CD4-positive, alpha-beta T cell treated with Interferon gamma for 1 hour (primary cell): ENCODE data around the gene CAVIN2.

ENCODE experiments used
- DNase-seq: peaks from one replicate; pipeline ENCODE4 v3.0.0-alpha.2; 2020

The CAVIN2 gene

DNA sequence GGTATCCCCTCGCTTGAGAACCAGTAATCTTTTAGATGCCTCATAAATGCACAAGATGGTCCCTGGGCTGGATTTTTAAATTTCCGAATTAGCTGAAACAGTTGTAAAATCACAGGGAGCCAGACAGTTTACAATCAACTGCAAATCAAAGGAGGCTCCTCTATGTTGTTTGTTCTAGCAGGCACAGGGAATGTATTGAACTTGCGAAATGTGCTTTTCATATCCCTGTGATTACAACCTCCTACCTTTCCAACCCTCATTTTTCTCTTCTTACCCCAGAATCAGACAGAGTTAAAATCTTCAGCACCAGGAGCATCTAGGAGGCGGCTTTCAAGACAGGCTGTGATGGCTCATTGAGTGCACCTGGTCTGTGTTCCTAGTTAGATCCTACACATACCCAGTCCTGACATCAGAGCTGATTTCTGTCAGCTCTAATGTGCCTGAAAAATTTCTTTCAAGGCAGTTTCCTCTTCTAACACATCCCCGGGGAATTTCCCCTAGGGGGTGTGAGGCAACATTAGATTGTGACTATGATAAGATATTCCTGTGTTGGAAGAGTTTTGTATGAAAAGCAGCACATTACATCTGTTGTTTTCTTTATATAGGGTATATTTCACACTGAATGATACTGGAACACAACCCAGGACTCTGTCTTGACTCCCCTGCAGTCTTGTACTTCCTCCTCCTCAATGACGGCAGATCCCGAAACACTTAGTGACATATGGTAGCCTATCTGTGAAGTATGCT is 17.9 kb upstream of the CAVIN2 start:
- DNase-seq: no peak

DNA sequence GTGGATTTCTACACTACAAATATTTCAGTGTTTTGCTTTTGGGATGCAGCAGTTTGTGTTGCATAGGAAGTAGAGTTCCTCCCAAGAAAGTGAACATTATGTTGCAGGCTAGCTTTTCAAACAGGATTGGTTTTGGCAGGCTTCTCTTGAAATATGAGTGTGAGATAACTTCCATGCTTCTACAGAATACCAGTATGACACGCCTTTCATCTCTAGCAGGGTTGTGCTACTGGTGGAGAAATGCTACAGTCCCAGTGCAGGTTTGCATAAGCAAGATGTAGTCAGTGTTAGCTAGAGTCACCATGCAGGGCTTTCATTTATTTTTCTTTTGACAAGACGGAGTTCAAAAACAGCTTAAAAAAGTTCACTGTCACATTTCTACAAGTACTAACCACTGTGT is 17.1 kb upstream of the CAVIN2 start:
- no peak for DNase-seq

DNA sequence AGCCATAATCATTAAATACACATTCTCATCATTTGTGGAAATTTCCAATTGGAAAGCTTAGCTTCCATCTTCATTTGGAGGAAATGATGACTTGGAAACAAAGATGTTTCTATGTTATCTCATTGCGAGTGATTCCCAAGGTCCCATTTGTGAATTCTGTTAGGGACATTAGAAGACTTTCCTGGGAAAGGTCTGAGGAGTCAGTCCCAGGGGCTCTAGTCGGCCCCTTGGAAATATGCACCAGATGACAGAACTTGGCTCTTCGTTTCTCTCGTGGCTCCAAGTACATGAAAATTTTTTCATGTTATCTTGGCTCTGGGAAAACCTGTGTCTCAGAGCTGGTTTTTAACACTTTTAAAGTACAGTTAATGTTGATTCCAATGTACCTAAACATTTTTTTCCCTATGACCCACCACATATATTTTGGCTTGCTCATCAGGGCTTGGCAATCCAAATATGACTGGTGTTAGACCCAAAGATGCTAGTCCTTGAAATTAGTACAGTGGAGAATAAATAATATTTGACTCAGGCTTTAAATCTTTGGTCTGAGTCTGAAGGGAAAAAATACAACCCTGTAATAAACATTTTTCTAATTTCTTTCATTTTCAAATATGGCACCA is 15.4 kb upstream of the CAVIN2 start:
- DNase-seq: no peak

DNA sequence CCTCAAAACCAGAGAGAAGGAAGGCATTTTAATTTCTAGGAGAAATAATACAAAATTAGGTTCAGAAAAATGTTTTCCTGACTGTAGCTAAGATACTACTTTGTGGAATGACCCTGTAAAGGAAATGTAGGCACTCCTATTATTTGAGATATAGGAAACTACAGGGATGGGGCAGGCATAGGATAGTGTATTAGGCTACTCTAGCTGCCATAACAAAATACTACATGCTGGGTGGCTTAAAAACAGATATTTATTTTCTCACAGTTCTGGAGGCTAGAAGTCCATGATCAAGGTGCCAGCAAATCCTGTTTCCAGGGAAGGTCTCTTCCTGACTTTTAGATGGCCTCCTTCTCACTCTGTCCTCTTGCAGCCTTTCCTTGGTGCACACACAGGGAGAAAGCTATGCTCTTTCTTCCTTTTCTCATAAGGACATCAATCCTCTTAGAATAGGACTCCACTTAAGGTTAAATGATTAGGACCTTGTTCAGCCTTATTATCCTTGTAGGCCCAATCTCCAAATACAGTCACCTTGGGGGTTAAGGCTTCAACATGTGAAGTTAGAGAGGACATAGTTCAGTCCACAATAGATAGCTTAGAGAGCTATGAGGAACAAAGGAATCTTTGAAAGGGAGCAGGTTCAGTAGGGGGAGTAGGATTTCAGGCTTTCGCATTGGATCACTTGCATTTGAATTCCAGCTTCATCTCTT is 14.0 kb upstream of the CAVIN2 start:
- DNase-seq: no peak

DNA sequence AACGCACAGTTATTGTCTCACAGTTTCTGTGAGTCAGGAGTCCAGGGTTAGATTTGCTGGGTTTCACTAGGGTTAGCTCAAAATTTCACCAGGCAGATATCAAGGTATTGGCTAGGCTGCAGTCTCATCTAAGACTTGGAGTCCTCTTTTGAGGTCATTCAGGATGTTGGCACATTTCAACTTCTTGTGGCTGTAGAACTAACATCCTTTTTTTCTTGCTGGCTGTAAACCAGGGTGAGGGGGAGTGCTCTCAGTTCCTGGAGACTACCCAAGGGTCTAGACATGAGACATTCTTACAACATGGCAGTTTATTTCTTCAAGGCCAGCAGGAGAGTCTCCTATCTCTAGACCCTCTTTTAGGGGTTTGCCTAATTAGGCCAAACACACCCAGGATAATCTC is 12.8 kb upstream of the CAVIN2 start:
- no peak for DNase-seq

DNA sequence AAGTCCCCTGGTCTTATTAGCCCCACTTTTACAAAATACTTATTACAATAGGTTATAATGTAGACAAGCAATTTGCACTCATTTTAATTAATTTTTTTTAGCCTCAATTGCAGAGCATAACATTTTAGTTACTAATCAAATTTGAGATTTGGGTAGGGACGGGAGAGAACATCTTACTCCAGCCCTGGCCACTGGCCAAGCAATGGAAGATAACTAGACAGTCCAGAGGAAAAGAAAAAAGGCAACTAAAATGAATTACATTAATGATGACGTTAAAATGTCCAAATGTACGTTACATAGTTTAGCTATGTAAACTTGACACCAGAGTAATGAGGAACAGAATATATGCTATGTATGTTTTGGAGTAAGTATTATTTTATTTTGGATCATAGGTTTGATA is 11.0 kb upstream of the CAVIN2 start:
- DNase-seq: no peak

DNA sequence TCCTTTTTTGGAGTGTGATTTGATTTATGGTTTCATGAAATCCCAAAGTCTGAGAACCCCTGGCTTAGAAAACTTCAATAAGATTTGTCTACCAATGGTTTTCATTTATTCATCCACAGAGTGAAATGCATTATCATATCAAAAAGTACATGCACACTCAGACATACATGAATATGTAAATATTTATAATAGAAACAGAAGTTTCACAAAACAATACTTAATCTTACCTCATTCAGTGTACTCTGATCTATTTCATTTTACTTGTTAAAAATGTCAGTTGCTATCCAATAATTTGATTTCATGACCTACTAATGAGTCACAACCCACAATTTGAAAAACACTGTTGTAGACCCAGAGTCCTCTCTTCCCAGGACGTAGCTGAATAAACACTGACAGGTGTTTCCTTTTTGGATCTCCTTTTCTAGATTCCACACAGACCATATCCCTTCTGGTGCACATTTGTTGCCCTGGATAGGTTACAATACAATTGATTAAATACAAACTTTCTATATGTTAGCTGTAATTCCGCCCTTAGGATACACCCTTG is 10.4 kb upstream of the CAVIN2 start:
- no peak for DNase-seq

DNA sequence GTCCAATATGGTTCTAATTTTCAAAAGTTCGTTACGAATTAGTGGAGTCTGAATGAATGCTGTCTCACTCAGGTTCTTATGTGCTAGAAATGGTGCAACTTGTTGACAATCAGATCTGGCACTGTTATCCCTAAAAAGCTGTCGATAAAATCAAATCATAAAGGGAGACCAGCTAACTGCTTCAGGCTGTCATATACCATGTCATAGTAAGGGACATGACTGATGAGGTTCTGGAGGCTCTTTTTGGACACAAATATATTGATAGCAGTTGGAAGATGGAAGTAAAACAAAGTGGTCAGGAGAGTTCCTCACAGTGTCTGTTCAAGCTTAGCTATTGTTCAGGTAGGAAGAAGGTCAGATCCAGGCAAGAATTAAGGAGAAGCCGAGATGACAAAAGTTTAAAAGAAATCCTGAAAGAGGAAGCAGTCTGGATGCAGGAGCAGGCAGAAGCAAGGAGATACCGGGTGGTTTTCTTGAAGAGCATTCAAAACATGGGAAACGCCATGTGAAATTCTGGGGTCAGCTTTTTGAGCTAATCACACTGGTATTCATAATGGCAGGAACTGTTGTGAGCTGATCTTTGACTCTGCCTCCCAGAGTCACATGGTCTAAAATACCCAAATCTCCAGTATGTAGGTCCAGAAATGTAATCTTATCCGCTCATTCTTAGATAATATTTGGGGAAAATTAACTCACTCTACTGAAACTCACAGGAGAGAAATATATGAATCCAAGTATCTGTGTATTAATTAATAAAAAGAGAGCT is 9.4 kb upstream of the CAVIN2 start:
- DNase-seq: no peak

DNA sequence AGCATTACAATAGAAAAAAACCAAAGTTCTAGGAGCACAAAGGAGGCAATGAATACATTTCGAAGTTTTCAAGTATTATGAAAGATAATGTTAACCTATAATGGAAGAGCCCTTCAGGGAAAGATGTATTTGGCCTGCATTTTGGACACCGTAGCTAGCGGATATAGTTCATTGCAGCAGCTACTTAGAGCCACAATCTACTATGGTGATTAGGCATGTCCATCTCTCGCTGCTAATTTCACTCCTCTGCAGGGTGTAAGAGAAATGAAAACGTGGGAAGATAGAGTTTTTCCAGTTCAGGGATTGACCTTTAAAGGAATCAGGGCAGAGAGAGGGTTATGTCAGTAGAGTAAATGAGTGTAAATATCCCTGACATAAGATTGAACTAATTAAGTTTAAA is 8.5 kb upstream of the CAVIN2 start:
- DNase-seq: no peak

DNA sequence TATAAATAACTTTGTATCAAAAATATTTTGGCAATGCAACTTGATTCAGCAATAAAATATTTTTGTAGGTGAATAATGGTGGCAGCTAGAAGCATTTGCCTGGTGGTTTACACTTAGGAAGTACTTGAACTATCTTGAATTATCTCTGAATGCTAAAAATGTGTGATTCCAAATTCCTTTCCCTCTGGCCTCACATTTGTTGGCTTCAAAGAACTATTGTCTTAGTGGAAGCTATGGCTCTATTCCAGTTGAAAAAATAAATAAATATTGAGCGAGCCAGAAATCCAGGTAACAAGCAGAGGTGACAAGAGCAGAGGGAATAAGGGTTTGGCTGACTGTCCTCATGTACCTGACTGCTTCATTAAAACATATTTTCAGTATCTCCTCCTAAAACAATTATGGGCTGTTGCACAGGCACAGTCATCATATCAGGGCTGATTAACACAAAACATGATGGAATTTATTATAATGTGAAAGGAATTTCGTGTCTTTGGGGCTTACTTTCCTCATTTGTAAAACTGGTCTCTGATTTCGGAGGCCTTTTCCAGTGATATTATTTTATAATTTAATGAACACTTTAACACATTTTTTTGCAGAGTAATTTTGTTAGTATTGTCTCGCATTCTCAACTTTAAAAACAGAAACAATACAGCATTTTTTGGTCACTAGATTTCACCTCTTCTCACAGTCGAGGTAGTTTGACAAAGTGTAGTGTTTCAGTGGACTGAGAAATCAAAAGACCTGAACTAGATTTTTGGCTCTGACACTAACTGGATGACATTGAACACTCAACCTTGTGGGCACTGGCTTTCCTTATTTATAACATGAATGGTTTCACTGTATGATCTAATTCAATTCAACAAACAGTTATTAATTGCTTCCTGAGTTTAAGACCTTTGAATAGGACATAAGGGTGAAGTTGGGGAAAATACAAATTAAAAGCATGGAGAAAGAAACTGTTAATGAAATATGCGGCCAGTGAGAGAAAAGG is 7.8 kb upstream of the CAVIN2 start:
- no peak for DNase-seq

DNA sequence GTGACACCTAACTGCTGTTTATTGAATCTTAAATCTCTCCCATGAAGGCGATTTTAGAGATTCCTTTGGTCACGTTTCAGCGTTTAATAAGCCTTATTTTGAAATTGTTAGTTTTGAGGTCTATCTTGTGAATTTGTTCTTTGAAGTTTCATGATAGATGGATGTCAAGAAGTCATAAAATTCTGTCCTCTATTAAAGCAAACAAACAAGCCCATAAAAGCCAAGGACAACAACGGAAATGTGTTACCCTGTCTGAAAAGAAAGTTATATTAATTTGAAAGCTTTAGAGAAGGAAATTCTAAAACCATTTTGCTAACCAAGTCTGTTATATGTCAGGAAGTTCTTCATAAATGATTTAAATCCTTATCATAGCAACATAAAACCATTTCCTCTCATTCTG is 7.0 kb upstream of the CAVIN2 start:
- DNase-seq: no peak

DNA sequence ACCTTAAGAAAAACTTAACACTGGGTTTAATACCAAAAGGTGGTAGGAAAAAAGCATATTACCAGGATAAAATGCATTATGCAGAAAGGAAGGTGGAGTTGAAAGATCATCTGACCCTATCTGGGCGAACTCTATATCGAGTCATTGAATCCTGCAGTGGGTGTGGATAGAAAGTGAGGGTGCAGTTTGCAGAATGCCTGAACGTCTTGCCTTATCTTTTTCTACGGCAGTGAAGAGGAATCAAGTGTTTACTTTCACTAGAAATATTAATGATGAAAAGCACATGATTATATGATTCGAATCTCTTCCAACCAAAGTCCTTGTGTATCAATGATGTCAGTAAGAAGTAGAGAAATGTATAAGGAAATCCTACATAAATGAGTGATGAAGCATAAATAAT is 4.3 kb upstream of the CAVIN2 start:
- no peak for DNase-seq

DNA sequence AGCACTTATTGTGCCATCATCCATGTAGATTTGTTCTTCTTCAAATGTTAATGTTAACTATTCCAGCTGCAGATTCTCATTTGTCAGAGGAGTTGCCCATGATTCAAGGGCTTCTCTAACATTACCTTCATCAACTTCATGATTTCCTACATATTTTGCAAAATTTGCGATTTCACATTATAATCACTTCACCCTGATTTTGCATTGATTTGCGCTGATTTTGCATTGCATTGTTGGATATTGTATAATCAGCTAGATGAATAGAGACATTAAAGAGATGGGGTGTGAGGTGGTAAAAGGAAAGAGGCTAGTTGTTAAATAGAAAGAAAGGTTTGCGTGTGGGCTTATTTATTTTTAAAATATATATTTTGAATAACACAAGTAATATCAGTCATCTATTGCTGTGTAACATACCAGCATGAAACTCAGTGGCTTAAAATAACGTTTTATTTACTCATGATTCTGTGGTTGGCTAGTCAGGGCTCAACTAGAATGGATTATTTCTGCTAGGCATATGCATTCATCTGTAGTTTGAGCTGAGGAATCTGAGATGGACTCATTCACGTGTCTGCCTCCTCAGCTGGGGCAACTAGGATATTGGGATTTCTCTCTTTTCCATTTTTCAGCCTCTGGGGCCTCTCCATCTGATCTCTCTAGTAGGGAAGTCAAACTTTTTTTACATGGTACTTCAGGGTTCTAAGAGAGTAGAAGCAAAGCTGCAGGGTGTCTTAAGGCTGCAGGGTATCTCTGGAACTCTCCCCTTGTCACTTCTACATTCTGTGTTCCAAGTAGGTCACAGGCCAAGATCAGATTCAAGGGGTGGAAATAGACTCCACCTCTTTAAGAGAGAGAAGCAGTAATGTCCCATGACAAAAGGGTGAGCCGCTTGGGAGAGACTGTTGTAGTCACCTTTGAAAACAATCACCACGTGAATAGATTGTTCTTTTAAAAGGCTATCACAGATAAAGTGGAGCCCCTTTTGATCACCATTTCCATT is 2.2 kb upstream of the CAVIN2 start:
- DNase-seq: no peak

DNA sequence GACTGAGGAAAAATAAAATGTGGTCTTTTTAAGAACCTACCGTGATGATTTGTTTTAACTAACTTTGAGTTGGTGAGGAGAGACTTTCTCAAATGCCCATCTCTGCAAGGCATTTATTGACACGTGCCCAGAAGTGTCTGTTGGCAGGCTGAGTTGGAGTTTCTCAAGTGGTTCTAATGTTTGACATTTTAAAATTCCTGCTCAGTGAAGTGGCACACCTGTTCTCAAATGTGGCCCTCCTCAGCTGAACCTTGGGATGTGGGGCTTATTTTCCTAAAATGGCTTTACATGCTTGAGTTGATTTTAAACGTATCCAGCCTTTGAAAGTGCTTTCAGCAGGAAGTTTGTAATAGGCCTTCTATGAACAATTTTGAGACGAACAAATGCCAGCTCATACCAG is 876 bp upstream of the CAVIN2 start:
- DNase-seq: no peak

DNA sequence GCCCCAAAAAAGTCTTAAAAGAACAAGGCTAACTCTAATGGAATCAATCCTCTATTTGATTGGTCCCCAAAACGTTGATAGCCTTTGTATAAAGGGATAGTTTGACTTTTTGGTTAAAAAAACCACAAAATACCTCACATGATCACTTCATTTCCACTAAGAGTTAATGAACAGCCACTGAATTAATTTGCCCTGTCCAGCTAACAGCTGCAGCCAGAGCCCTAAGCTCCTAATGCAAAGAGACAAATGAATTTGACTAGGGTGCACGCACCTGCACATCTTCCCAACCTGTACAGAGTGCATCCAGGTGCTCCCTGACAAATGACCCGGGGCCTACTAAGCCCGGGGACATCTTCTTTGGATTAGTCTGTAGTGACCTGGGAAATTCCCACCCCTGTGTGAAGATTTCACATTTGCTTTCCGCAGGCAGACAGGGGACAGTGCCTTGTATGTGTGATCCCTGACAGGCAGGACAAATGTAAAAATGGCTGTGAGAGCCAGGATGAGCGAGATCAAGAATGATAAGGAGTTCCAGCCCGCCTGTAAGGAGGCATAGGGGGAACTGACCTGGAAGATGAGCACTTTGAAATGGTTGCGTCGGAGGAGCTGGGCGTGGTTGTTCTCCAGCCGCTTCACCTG is 893 bp downstream of the CAVIN2 start:
- DNase-seq: no peak

DNA sequence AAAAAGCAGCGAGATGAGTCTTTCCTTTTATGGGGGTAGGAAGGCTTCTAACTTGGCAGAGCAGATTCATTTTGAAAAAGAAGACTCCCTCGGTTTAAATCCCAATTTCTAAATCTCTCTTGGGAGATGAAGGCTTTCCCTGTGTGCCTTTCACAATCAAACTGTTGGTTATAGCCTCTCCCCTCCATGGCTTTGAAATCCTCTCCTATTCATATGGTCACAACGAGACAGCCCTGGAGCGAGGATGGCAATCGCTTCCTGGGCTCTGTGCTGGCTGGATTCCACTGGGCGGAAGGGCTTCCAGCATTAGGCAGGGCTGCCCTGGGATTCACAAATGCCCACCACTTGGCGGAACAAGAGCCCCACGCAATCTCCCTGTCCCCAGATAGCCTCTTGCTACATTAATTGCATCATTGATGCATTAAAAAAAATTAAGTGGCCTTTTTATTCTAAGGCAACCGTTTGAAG is 1.6 kb downstream of the CAVIN2 start:
- no peak for DNase-seq

DNA sequence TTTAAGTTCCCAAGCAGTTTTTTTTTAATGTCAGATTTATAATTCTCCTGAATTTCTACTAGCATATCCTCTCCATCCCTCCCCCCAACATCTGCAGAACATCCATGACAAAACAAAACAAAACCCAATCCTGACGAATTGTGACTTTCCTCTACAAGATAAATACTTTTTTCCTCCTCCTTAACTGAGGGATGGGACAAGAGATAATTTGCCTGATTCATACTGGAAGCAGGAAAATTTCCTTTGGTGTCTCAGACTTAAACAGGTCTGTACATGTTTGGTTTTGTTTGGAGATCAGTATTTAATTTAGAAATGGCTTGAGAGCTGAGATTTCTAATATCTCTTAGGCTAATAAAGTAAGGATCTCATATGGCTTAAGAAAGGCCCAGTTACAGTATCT is 2.2 kb downstream of the CAVIN2 start:
- DNase-seq: no peak

DNA sequence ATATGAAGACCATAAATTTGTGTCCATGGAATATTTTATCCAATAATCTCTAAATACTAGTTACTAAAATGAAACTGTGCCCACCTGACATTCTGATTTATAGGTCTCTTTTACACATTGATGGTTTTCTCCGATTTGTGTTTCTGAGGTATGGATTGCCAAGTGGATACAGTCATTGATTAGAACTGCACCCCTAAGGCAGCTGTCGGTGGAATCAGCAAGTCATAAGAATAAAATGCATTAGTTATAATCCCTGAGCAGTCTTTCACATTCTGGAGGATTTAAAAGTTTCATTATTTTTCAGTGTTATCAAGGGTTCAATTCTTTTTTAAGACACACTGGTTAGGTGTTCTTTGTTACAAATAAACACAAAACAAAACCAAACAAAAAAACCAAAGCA is 6.0 kb downstream of the CAVIN2 start:
- no peak for DNase-seq

DNA sequence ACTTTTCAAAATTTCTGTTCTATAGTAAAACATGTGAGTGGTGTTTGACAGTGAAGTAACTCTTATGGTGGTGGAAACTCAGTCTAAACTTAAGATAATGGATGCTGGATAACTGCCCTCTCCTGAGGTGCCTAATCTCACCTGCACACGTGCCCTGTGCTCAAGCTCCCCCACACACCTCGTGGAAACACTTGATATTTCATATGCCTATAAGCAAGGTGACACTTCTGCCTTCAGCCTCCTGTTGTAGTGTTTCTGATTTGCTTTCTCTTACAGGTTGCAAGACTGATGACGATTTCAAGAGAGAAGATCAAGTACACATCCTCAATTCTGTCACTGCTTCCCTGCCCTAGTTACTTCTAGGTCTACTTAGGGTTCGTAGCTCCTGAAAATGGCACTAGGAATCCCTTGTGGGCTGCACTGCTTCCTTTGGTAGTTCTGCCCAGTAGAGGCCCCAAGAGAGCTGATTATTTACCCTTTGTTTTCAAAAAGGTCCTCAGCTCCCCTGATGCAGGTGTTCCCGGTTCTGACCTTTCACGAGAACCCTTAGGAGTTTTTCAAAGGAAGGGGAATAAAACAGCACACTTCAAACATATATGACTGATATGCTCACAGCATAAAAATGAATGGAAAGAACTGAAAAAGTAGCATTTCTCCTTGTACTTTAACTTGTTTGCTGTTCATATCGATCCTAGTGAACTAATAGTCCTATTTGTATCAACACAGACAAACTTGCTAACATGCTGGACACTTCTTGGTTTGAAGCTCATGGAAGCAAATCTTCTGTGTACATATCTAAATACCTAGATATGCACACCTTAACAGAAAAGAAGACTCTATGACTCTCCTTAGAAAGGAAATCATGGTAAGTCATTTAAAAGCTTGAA is 6.7 kb downstream of the CAVIN2 start:
- no peak for DNase-seq
